DND-41 (cell line): ENCODE data around the gene LYZ.

ENCODE experiments used
- ATAC-seq: fragments of 200-7000 bp; cut with Tn5 transposase; 3 replicates; pipeline ENCODE4 v1.9.1; 2021; ENCODE audit warnings: low read depth; ENCODE audit not compliant: insufficient read depth
- DNase-seq: peaks from one replicate; pipeline ENCODE4 v3.0.0-alpha.2; 2020
- H2AFZ ChIP-seq: 2 replicates; pipeline ENCODE4 v1.6.0; 2012; ENCODE audit warnings: low read depth, low read length
- H3K27ac ChIP-seq: 2 replicates; pipeline ENCODE4 v1.5.1; 2012; ENCODE audit warnings: low read length, inconsistent platforms
- H3K27me3 ChIP-seq: fragments of 200-600 bp; sonication (generic); 2 replicates; pipeline ENCODE4 v1.6.0; 2012; ENCODE audit warnings: low read length, mild to moderate bottlenecking, inconsistent platforms; ENCODE audit not compliant: insufficient read depth, poor library complexity
- H3K36me3 ChIP-seq: 2 replicates; pipeline ENCODE4 v1.5.1; 2012; ENCODE audit warnings: low read length, inconsistent platforms; ENCODE audit not compliant: insufficient read depth
- H3K4me1 ChIP-seq: 2 replicates; pipeline ENCODE4 v1.5.1; 2012; ENCODE audit warnings: mild to moderate bottlenecking, low read length; ENCODE audit not compliant: insufficient read depth
- H3K4me2 ChIP-seq: 2 replicates; pipeline ENCODE4 v1.6.0; 2012; ENCODE audit warnings: mild to moderate bottlenecking, moderate library complexity, low read length, inconsistent platforms; ENCODE audit not compliant: insufficient read depth
- H3K4me3 ChIP-seq, 2 experiments: fragments of 200-600 bp in 1 of 2; shearing (Covaris generic) in 1 of 2; 2 replicates each; pipeline ENCODE4 v1.5.1; 2012 to 2016; ENCODE audit warnings: inconsistent platforms in 2 of 2, low read length in 2 of 2, mild to moderate bottlenecking in 2 of 2, low read depth in 1 of 2, moderate library complexity in 1 of 2
- H3K79me2 ChIP-seq: 2 replicates; pipeline ENCODE4 v1.6.0; 2012; ENCODE audit warnings: low read length, inconsistent platforms; ENCODE audit not compliant: insufficient read depth
- H3K9ac ChIP-seq: 2 replicates; pipeline ENCODE4 v1.6.0; 2012; ENCODE audit warnings: low read depth, mild to moderate bottlenecking, inconsistent platforms, low read length, moderate library complexity
- H3K9me3 ChIP-seq: 2 replicates; pipeline ENCODE4 v1.5.1; 2012; ENCODE audit warnings: low read length, moderate library complexity, mild to moderate bottlenecking, inconsistent platforms; ENCODE audit not compliant: insufficient read depth, severe bottlenecking
- H4K20me1 ChIP-seq: 2 replicates; pipeline ENCODE4 v1.6.0; 2012; ENCODE audit warnings: low read length; ENCODE audit not compliant: insufficient read depth
- CTCF ChIP-seq: IDR thresholded peaks from 2 replicates; pipeline ENCODE4 v1.5.1; 2012; ENCODE audit warnings: borderline replicate concordance, low read length, moderate library complexity, mild to moderate bottlenecking; ENCODE audit not compliant: poor library complexity, severe bottlenecking; ENCODE audit errors: extremely low read depth
- EZH2 ChIP-seq: IDR thresholded peaks from 3 replicates; pipeline ENCODE4 v1.6.1; 2012; ENCODE audit warnings: borderline replicate concordance, low read depth, mild to moderate bottlenecking, moderate library complexity, low read length, inconsistent platforms; ENCODE audit not compliant: severe bottlenecking

Gene LYZ

DNA sequence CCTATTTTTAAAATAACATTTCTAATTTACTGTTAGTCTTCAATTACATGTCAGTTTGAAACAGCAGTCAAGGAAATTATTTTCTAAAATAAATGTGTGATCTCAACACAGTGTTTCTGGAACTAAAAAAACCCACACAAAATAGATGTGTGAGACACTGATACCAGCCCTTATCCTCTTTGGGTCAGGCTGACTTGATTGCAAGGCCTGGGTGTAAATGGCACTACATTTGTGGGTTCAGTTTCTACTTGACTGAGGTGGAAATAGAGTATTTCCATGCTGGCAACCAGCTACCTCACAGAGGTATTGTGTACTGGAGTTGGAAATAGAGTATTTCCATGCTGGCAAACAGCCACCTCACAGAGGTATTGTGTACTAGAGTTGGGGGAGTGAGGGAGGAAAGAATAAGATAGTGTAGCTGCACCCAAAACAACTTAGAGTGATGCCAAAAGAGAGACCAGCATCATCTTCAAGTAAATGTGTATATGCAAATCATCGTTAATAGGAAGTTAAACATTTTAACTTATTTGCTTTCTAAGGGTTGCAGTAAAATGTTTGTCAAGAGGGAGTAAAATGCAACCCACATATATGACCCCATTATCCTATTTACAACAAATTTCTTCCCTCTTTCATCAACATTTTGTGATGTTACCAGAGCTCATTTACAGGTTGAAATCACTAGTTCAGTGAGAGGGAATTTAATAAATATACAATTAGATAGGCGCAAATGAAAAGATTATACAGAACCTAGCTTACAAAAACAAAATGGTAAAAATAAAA, 10.7 kb upstream of the LYZ start:
- Histone ChIP-seq H2AFZ (no peak overlapping the region), H3K27ac (no peak overlapping the region), H3K4me1 (no peaks in the 10 kb centered on the region), H3K9ac (no peak overlapping the region), H3K4me2 (no peak overlapping the region), H3K9me3 (no peaks in the 10 kb centered on the region), H3K36me3 (no peaks in the 10 kb centered on the region), H3K27me3 (peaks cover 7% of the 10 kb centered on the region), H3K4me3 (no peak overlapping the region), H3K79me2 (no peaks in the 10 kb centered on the region), H4K20me1 (no peaks in the 10 kb centered on the region)
- DNase-seq (no peak), ATAC-seq (no peak)
- TF ChIP-seq EZH2 (no peak), CTCF (no peak)

DNA sequence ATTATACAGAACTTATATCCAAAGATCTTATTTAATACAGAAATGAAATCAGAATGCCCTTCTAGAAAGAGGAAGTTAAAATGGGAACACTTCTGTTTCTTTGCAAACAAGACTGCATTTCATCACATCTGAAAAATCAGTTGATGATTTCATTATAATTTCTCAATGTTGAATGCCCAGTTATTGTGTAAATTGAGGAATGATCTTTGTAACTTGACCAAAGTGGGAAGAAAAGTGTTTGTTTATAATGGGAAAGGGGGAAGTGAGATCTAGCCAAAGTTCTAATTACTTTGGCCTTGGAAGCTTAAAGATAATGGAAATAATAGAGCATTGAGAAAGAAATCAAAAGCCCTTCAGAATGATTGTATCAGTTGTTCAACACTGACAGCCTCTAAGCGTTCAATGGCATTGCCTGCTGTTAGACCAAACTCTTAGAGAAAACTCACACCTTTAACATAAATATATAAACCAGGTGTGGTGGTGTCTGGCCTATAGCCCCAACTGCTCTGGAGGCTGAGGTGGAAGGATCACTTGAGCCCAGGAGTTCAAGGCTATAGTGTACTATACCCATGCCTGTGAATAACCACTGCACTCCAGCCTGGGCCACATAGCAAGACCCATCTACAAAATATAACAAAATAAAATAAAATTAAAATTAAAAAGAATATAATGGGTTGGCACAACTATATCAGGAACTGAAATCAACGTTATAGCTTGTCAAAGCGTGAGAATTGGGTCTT, 9.9 kb upstream of the LYZ start:
- ATAC-seq = no peak
- Histone ChIP-seq H4K20me1 (no peaks in the 10 kb centered on the region), H3K9me3 (no peaks in the 10 kb centered on the region), H3K9ac (no peak overlapping the region), H3K36me3 (no peaks in the 10 kb centered on the region), H2AFZ (no peak overlapping the region), H3K27me3 (peaks cover 7% of the 10 kb centered on the region), H3K27ac (no peak overlapping the region), H3K4me3 (no peak overlapping the region), H3K79me2 (no peaks in the 10 kb centered on the region), H3K4me1 (no peaks in the 10 kb centered on the region), H3K4me2 (no peak overlapping the region)
- no peak for DNase-seq
- TF ChIP-seq CTCF (no peak), EZH2 (no peak)

GRCh38 chr12:69338936-69339335, 9.2 kb upstream of the LYZ start:
- Histone ChIP-seq H4K20me1 (no peaks in the 10 kb centered on the region), H2AFZ (no peak overlapping the region), H3K4me1 (no peaks in the 10 kb centered on the region), H3K79me2 (no peaks in the 10 kb centered on the region), H3K4me3 (no peak overlapping the region), H3K27ac (no peak overlapping the region), H3K9me3 (no peaks in the 10 kb centered on the region), H3K4me2 (no peak overlapping the region), H3K36me3 (no peaks in the 10 kb centered on the region), H3K27me3 (peaks cover 7% of the 10 kb centered on the region), H3K9ac (no peak overlapping the region)
- TF ChIP-seq EZH2 (no peak), CTCF (no peak)
- ATAC-seq = no peak
- DNase-seq = no peak
